Measurements from ENCODE around the gene ZNF488.
"Not testable (repeated sequence)": the region's sequence is repeated elsewhere in the genome, so short reads cannot be mapped to it uniquely, and the experiment has no call there.

The ZNF488 gene

GRCh38 chr10:47409171-47409865 lies 25.2 kb upstream of the ZNF488 start:
- DNase-seq = no peak

GRCh38 chr10:47408606-47409005 lies 24.5 kb upstream of the ZNF488 start:
- no peak for DNase-seq

DNA sequence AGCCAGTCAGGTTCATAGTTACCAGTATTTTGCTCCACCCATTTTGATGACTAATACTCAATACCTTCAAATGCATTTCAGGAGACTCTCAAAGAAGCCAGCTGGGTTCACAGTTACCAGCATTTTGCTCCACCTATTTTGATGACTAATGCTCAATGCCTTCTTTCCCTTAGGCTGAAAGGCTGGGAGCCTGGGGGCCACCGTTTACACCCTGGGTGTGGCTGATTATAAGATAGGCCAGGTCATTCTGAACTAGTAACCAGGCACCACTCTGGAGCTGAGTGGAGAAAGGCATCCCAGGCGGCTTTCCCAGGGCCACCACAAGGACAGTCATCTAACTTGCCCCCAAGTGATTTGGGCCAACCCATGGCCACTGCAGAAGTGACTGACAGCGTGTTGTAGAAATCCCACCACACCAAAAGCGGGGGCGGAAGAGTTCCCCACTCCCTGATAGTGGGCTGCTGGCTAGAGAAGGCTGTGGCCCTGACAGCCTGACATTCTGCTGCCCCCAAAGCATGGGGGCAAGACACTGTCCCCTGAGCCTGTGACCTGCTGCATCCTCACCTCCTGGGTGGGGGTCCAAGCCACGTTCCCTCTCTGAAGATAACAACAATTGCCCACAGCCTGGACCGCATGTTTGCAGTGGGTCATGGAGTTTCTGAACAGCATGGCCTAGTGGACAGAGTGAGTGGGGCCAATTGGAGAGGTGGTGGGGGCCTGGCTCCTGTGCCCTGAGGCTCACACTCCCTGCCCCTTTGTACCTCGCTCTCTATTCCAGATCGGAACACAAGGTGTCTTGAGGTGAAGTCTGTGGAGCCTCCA lies 23.0 kb upstream of the ZNF488 start:
- DNase-seq = no peak

DNA sequence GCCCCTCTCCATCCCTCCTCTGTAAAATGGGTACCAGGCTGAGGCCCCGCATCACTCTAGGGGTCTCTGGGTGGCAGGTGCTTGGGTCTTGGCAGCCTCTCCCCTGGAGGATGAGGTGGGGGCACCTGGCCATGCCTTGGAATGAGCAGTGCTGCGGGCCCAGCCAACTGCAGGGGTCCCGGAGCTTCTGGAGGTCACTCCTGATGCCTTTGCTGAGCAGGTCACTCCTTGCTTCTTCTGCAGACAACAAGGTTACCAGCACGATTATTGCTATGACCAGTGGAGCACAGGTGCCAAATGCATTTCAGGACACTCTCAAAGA lies 22.4 kb upstream of the ZNF488 start:
- DNase-seq = no peak

DNA sequence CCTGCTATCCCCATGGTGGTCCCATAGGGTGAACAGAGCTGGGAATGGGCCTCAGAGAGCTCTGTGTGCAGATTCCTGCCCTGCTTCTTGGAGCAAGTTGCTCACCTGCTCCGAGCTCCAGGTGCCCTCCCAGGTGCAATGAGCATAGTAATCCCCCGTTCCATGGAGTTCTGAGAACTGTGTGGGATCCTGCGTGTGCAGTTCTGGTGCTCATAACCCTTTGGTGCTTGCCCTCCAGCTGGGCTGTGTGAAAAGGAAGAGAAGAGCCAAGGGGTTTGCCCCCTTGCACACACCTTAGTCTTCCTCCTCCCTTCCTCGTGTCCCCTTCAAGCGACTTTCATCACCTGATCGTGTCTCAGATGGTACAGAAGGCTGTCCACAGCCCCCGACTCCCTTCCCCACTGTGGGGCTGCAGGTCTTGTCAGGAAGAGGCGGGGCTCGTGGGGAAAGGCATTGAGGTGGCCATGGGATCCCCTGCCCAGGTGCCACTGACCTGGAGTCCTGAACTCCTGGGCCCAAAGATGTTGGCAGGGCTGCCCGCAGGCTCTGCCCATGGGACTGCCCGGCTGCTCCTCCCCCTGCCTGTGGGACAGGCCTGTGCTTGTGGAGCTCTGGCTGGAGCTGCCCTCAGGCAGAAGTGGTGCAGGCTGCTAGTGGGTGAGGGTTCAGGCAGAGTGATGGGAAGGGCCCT lies 21.9 kb upstream of the ZNF488 start:
- no peak for DNase-seq

- DNase-seq = no peak
These were observed 20.8 kb upstream of the ZNF488 start for GRCh38 chr10:47404937-47405336.

DNA sequence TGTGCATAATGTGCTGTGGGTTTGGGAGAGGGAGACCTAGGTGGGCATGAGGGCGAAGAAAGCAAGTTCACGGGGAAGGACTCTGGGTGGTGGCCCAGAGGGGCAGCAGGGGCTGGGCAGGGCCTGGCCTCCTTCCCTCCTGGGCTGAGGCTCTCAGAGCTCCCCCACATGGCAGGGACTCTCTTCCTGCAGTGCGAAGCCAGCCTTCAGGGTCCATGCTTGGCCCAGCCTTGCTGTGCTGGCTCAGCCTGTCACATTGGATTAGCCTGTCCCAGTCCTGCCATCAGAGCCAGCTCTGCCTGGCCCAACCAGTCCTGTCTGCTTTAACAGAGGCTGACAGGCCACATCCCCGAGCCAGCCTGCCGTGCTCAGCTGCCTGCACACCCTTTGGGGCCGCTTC lies 20.4 kb upstream of the ZNF488 start:
- DNase-seq = no peak

- no peak for DNase-seq
These were observed 19.6 kb upstream of the ZNF488 start for GRCh38 chr10:47403446-47404318.

DNA sequence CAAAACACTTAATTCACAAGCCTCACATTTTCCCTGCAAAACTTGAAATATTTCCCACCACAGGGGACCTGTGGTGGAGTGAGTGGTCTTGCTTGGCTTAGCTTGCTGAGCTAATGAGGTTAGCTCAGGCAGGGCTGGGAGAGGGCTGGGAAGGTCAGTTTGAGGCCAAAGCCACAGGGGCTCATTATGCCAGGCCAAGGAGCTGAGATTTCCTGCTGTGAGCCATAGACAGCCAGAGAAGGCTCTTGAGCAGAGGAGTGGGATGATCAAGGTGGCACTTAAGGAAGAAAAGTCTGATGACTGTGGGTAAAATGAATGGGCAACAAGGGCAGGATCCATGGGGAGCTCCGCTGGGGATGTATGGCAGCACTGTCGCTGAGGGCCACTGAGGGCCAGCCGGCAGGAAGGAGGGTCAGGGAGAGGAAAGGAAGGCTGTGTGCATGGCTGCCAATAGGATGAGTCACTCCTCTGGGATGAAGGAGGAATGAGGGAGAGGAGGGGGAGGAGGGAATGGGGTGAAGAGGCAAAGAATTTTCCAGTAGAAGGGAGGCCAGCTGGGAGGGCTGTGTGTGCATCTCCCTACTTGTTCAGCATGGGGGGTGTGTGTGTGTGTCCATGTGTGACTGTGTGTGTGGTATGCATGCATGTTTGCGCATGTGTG lies 18.7 kb upstream of the ZNF488 start:
- no peak for DNase-seq

DNA sequence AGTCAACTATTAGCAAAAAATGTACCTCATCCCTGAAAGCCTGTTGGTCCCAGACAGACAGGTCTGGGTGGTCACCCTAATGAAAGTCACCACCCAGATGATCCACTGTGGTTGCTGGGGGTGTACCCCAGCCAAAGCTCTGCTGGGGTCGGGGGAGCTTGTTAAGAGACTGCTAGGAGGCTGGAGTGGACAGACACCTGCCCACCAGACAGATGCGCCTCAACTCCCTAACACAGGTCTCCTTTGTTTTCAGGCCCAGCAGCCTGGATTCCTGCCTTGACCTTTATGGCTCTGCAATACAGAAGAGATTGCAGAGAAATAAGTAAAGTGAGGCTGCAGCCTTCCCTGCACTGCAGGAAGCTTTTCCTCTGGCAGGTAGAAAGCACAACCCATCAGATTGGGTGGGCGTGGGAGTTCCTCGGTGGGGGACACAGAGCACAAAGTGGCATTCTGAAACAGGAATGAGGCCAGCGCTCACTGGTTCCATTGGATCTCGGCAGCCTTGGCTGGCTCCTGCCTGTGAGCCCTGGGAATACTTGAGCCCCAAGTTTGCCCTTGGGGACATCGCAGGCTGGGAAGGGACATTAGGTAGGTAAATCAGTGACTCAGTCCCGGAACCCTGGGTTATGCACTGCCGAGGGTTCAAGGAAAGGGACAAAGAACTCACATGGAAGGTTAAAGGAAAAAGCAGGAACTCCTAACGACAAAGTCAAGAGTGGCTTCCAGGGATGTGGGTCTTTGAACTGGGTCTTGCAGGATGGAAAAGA lies 18.0 kb upstream of the ZNF488 start:
- DNase-seq = no peak

GRCh38 chr10:47401210-47401609 lies 17.1 kb upstream of the ZNF488 start:
- no peak for DNase-seq

- no peak for DNase-seq
These were observed 16.7 kb upstream of the ZNF488 start for GRCh38 chr10:47400786-47401185.

DNA sequence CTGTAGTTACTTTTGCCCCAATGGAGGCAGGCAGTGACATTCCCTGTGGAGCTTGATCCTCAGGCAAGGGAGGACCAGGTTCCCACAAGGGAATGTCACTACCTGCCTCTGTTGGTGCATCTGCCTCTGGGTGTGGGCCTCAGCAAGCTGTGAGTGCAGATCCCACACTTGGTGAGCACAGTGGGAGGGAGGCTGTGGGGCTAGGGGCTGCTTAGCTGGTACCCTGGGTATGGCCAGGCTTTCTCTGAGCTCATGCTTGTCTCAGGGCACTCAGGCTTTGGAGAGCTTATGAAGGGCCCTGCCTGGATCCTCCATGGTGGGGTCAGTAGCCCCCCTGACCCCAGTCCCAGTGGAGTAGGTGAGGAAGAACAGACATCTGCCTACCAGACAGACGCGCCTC lies 16.2 kb upstream of the ZNF488 start:
- DNase-seq = no peak

GRCh38 chr10:47397256-47397655 lies 13.2 kb upstream of the ZNF488 start:
- no peak for DNase-seq

DNA sequence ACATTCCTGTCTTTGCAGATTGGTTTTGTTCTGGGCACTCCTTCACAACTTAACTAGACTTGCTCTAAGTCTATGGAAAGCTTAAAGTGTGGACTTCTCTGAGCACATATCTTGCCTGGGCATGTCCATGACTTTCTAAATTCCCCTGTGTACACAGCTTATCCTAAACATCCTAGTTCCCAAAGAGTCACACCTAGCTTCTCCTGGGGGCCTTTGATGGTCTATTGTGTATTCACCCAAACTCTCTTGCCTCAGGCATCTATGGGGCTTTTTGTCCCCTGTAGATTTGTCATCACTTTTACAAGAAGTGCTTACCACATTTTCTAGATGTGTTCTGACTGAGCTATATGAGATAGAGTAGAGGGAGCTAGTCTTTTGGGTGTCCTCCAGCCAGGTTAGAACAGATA lies 12.2 kb upstream of the ZNF488 start:
- no peak for DNase-seq

- DNase-seq = no peak
These were observed 5.5 kb upstream of the ZNF488 start for GRCh38 chr10:47389619-47390018.

DNA sequence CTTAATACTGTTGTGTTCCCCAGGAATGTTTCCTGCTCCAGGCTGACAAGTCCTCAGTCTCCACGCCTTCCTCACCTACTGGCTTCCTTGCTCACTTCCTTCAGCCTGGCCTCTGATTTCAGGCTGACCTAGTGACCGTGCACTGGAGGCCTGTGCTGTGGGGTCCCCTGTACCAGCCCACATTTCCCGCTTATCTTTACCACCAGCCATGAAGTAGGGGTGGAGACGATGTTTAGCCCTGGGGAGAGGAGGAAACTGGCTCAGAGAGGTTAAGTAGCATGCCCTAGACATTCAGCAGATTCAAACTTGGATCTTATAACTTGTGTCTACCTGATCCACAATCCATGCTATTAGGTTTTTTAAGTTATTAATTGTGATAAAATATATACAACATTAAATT lies 4.8 kb upstream of the ZNF488 start:
- no peak for DNase-seq

DNA sequence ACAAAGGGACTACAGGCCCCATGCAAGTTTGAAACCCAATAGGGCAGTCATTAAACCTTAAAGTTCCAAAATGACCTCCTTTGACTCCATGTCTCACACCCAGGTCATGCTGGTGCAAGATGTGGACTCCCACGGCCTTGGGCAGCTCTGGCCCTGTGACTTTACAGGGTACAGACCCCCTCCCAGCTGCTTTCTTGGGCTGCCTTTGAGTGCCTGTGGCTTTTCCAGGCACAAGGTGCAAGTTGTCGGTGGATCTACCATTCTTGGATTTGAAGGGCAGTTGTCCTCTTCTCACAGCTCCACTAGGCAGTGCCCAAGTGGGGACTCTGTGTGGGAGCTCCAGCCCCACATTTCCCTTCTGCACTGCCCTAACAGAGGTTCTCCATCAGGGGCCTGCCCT lies 2.0 kb upstream of the ZNF488 start:
- DNase-seq = not testable (repeated sequence)

- DNase-seq = no peak
These were observed 589 bp downstream of the ZNF488 start for GRCh38 chr10:47383261-47384147.
